ENCODE data around the gene KCNJ4.

GRCh38 chr22:38451864-38452263 lies 3.1 kb downstream of the KCNJ4 start:
- TF ChIP-seq, protein P1, sequence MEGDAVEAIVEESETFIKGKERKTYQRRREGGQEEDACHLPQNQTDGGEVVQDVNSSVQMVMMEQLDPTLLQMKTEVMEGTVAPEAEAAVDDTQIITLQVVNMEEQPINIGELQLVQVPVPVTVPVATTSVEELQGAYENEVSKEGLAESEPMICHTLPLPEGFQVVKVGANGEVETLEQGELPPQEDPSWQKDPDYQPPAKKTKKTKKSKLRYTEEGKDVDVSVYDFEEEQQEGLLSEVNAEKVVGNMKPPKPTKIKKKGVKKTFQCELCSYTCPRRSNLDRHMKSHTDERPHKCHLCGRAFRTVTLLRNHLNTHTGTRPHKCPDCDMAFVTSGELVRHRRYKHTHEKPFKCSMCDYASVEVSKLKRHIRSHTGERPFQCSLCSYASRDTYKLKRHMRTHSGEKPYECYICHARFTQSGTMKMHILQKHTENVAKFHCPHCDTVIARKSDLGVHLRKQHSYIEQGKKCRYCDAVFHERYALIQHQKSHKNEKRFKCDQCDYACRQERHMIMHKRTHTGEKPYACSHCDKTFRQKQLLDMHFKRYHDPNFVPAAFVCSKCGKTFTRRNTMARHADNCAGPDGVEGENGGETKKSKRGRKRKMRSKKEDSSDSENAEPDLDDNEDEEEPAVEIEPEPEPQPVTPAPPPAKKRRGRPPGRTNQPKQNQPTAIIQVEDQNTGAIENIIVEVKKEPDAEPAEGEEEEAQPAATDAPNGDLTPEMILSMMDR (IDR thresholded peaks at IDR 0.05): no peak
- no peak for TF ChIP-seq ZFX (IDR thresholded peaks at IDR 0.05; ENCODE audit: borderline replicate concordance)
